Activated naive CD4-positive, alpha-beta T cell treated with anti-CD3 and anti-CD28 coated beads, Interleukin-2, amount 10 ng/mL, durations not matched to agents 7 days and 5 days (primary cell): ENCODE data around the gene APOC3.
"Not testable (repeated sequence)": the region's sequence is repeated elsewhere in the genome, so short reads cannot be mapped to it uniquely, and the experiment has no call there.

ENCODE experiments used
- CTCF ChIA-PET: fragments of 350-600 bp; sonication (Branson Sonifier 250); formaldehyde crosslinking; loops from one replicate; lab custom pipeline; 2021; ENCODE audit warnings: antibody characterized with exemption; lab: Charles Lee
- DNase-seq: peaks from one replicate; pipeline ENCODE4 v3.0.0-alpha.2; 2020
- H3K27ac Mint-ChIP-seq: one replicate; pipeline ENCODE4 v1.8.0; 2021; ENCODE audit warnings: mild to moderate bottlenecking, moderate library complexity, mixed read lengths
- H3K27me3 Mint-ChIP-seq: one replicate; pipeline ENCODE4 v1.8.0; 2021; ENCODE audit warnings: mild to moderate bottlenecking, mixed read lengths
- H3K36me3 Mint-ChIP-seq: one replicate; pipeline ENCODE4 v1.8.0; 2021; ENCODE audit warnings: mixed read lengths
- H3K4me1 Mint-ChIP-seq: one replicate; pipeline ENCODE4 v1.8.0; 2021; ENCODE audit warnings: mixed read lengths
- H3K4me3 Mint-ChIP-seq: one replicate; pipeline ENCODE4 v1.8.0; 2021; ENCODE audit warnings: mild to moderate bottlenecking, moderate library complexity, mixed read lengths
- H3K9me3 Mint-ChIP-seq: one replicate; pipeline ENCODE4 v1.8.0; 2021; ENCODE audit warnings: mixed read lengths

Gene APOC3

DNA sequence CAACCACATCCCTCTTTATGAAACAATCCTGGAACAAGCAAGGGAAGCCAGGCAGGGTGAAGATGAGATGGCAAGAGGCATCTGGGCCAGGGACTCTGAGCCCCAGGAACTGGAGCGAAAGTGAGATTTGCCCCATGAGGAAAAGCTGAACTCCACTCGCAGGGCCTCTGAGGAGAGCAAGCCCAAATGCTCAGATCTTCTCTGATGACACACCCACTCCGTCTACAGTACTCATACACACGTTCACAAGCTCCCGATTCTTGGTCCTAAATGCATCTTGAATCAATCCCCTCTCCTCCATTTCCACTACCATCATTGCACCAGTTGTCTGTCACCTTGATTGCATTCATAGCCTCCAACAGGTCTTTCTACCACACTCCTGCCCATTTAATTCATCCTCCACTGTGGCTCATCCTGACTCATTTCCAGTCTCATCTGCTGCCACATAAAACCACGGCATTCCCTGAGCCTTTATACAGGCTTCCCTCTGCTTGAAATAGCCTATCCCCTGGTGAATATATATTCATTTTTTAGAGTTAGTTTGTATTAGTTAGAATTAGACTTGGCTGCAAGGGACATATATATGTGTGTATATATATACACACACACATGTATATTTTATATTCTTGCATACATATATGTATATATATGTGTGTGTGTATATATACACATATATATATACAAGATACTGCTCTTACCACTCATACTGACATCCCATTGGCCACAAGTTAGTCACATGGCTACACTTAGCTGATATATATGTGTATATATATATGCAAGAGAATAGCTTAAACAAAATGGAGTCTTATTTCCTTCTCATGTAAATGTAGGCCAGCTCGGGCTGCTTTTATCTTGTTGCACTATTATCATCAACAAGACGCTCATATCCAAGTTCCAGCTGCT, 36.6 kb upstream of the APOC3 start:
- Mint-ChIP-seq H3K36me3 (no peaks in the 10 kb centered on the region), H3K27me3 (peaks cover 51% of the 10 kb centered on the region), H3K4me1 (peaks cover 13% of the 10 kb centered on the region), H3K9me3 (no peaks in the 10 kb centered on the region), H3K27ac (no peak overlapping the region), H3K4me3 (no peak overlapping the region)
- CTCF ChIA-PET, result interaction anchor here (0.6 to 5.0 kb wide), 10 partner anchors 9 to 433 kb away, joined by 3 to 53 read pairs (median 5); partner anchors contain the start of gene BUD13
- no peak for DNase-seq

DNA sequence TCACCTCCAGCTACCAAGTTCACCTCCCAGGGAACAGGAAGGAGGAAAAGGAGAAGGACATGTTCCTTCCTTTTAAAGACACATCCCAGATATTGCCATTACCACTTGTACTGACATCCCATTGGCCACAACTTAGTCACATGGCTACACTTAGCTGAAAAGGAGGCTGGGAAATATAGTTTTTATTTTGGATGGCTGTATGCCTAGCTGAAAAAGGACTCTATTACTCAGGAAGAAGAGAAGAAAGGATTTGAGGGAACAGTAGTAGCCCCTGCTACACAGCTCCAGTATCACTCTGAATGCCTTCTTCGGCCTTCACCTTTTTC, 36.0 kb upstream of the APOC3 start:
- CTCF ChIA-PET, result interaction anchor here (0.6 to 5.0 kb wide), 9 partner anchors 9 to 433 kb away, joined by 3 to 53 read pairs (median 3); no protein-coding TSS in a partner anchor
- DNase-seq, result no peak
- no peaks in the 10 kb centered on the region for H3K36me3 Mint-ChIP-seq
- H3K4me3 Mint-ChIP-seq, result no peak overlapping the region
- H3K27me3 Mint-ChIP-seq, result peaks cover 45% of the 10 kb centered on the region
- no peak overlapping the region for H3K27ac Mint-ChIP-seq
- H3K9me3 Mint-ChIP-seq, result no peaks in the 10 kb centered on the region
- H3K4me1 Mint-ChIP-seq, result peaks cover 7% of the 10 kb centered on the region

DNA sequence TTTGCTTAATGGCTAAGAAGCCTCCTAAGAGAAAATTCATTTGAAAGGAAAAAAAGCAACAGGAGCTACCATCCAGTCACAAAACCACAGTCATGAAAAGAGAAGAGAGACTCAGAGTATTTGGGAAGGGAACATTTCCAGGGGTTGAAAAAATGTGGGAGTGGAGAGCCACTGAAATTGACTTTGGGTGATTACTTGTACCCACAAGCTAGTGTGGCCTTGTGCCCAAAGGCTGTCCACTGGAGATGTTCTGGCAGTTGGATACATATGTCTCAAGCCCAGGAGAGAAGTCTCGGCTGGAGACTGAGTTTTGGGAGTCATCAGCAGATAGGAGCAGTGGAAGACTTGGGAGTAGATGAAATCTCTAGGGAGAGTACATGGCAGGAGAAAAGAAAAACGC, 34.9 kb upstream of the APOC3 start:
- no peak for DNase-seq
- Mint-ChIP-seq H3K9me3 (no peaks in the 10 kb centered on the region), H3K27me3 (peaks cover 38% of the 10 kb centered on the region), H3K27ac (no peak overlapping the region), H3K4me3 (no peak overlapping the region), H3K36me3 (no peaks in the 10 kb centered on the region), H3K4me1 (peaks cover 3% of the 10 kb centered on the region)
- CTCF ChIA-PET, result interaction anchor here (2.8 to 3.0 kb wide), 2 partner anchors 41 to 86 kb away, joined by 10 to 32 read pairs; no protein-coding TSS in a partner anchor

DNA sequence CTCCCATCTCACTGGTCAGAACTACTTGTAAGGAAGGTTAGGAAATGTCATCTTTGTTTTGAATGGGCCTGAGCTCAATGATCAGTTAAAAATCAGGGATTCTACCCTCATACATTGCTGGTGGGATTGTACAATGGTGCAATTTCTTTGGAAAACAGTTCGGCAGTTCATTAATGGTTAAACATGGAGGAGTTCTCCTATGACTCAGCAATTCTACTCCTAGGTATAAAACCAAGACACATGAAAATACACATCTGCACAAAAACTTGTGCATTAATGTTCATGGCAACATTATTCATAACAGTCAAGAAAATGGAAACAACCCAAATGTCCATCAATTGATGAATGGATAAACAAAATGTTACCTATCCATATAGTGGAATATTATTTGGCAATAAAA, 33.2 kb upstream of the APOC3 start:
- H3K4me3 Mint-ChIP-seq, result no peak overlapping the region
- CTCF ChIA-PET, result interaction anchor here (1.0 to 1.5 kb wide), 2 partner anchors 39 to 313 kb away, joined by 3 to 7 read pairs; no protein-coding TSS in a partner anchor
- H3K27me3 Mint-ChIP-seq, result peaks cover 37% of the 10 kb centered on the region

DNA sequence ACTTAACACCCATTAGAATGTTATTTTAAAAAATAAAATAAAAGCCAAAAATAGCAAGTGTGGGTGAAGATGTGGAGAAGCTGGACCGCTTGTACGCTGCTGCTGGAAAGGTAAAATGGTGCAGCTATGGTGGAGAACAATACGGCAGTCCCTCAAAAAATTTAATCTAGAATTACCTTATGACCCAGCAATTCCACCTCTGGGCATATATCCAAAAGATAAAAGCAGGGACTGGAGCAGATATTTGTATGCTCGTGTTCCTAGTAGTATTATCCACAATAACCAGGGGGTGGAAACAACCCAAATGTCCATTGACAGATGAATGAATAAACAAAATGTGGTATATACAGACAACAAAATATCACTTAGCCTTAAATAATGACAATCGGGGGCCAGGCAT, 31.9 kb upstream of the APOC3 start:
- Mint-ChIP-seq H3K9me3 (no peaks in the 10 kb centered on the region), H3K4me3 (no peak overlapping the region), H3K4me1 (no peaks in the 10 kb centered on the region), H3K36me3 (no peaks in the 10 kb centered on the region), H3K27me3 (peaks cover 41% of the 10 kb centered on the region), H3K27ac (no peak overlapping the region)
- CTCF ChIA-PET, result interaction anchor here (0.6 kb wide), 1 partner anchor 341 kb away, joined by 3 read pairs; no protein-coding TSS in a partner anchor
- no peak for DNase-seq

More for the DNA sequence above, 33.2 kb upstream of the APOC3 start:
- H3K27ac Mint-ChIP-seq, result no peak overlapping the region
- no peaks in the 10 kb centered on the region for H3K9me3 Mint-ChIP-seq
- no peaks in the 10 kb centered on the region for H3K36me3 Mint-ChIP-seq
- no peak for DNase-seq
- H3K4me1 Mint-ChIP-seq, result no peaks in the 10 kb centered on the region

DNA sequence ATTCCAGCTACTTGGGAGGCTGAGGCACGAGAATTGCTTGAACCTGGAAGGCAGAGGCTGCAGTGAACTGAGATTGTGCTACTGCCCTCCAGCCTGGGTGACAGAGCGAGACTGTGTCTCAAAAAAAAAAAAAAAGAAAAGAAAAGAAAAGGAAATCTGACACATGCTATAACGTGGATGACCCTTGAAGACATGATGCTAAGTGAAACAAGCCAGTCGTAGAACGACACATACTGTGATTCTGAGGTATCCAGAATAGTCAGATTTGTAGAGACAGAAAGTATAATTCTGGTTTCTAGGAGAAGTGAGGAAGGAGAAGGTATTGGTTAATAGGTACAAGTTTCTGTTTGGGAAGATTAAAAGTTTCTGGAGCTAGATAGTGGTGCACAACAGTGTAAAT, 31.3 kb upstream of the APOC3 start:
- Mint-ChIP-seq H3K27ac (no peak overlapping the region), H3K4me3 (no peak overlapping the region), H3K4me1 (no peaks in the 10 kb centered on the region), H3K27me3 (peaks cover 40% of the 10 kb centered on the region), H3K36me3 (no peaks in the 10 kb centered on the region), H3K9me3 (no peaks in the 10 kb centered on the region)
- DNase-seq, result no peak
- CTCF ChIA-PET, result interaction anchor here (0.6 to 1.9 kb wide), 2 partner anchors 37 to 340 kb away, joined by 3 to 4 read pairs; no protein-coding TSS in a partner anchor

DNA sequence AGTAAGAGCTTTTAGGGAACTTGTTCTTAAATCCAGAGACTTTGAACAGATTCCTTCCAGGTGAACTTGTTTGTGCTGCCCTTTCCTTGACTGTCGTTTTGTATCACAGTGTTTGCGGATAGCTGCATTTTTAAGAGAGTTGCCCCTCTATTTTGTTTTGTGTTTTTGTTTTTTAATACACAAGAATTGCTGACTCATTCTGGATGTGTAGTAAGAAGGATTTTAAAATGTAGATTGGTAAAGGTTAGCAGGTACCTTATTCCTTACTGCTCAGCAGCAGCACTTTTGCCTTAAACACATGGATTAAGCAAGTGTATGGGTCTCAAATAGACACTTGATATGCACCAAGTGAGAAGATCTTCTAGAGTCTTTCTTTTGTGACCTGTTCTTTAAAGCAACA, 29.1 kb upstream of the APOC3 start:
- no peak for DNase-seq
- no peaks in the 10 kb centered on the region for H3K4me1 Mint-ChIP-seq
- H3K4me3 Mint-ChIP-seq, result no peak overlapping the region
- H3K36me3 Mint-ChIP-seq, result no peaks in the 10 kb centered on the region
- H3K27me3 Mint-ChIP-seq, result peaks cover 51% of the 10 kb centered on the region
- H3K9me3 Mint-ChIP-seq, result no peaks in the 10 kb centered on the region
- CTCF ChIA-PET, result interaction anchor here (1.3 to 1.9 kb wide), 2 partner anchors 9 to 35 kb away, joined by 4 to 6 read pairs; partner anchors contain the start of gene APOA5
- no peak overlapping the region for H3K27ac Mint-ChIP-seq

DNA sequence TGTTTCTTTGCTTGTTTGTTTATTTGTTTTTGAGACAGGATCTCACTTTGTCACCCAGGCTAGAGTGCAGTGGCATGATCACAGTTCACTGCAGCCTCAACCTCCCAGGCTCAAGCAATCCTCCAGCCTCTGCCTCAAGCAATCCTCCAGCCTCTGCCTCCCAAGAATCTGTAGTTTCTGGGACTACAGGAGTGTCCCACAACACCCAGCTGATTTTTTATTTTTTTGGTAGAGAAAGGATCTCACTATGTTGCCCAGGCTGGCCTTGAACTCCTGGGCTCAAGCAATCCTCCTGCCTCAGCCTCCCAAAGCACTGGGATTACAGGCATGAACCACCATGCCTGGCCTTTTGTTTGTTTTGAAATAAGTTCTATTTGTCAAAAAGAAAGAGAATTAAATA, 28.0 kb upstream of the APOC3 start:
- not testable (repeated sequence) for H3K9me3 Mint-ChIP-seq, H3K4me3 Mint-ChIP-seq
- CTCF ChIA-PET, result interaction anchor here (0.8 kb wide), 1 partner anchor 34 kb away, joined by 3 read pairs; no protein-coding TSS in a partner anchor

DNA sequence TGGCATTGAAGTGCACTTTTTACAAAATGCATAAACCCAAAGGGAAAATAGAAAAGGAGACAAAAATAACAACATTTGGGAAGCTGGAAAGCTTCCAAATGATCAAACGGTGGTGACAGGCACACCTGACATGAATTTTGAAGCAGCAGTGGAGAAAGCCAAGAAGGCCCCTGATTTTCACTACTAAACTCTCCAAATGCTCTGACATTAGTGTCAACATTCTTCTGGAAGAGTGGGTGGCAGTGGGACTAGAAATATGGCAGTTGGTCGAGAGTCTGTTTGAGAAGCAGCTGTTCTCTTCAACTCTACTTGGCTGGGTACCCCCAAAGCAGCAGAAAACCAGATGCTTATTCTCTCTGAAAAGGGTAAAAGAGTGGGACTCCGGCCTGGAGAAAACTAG, 25.7 kb upstream of the APOC3 start:
- H3K4me1 Mint-ChIP-seq, result no peaks in the 10 kb centered on the region
- no peaks in the 10 kb centered on the region for H3K9me3 Mint-ChIP-seq
- no peak overlapping the region for H3K27ac Mint-ChIP-seq
- DNase-seq, result no peak
- no peaks in the 10 kb centered on the region for H3K36me3 Mint-ChIP-seq
- peaks cover 54% of the 10 kb centered on the region for H3K27me3 Mint-ChIP-seq
- no peak overlapping the region for H3K4me3 Mint-ChIP-seq
- CTCF ChIA-PET, result interaction anchor here (1.2 kb wide), 1 partner anchor 12 kb away, joined by 5 read pairs; the partner anchor contains the start of gene APOA5

More for the DNA sequence above, 28.0 kb upstream of the APOC3 start:
- DNase-seq, H3K36me3 Mint-ChIP-seq, H3K4me1 Mint-ChIP-seq, H3K27ac Mint-ChIP-seq: not testable (repeated sequence)
- H3K27me3 Mint-ChIP-seq, result peaks cover 53% of the 10 kb centered on the region

DNA sequence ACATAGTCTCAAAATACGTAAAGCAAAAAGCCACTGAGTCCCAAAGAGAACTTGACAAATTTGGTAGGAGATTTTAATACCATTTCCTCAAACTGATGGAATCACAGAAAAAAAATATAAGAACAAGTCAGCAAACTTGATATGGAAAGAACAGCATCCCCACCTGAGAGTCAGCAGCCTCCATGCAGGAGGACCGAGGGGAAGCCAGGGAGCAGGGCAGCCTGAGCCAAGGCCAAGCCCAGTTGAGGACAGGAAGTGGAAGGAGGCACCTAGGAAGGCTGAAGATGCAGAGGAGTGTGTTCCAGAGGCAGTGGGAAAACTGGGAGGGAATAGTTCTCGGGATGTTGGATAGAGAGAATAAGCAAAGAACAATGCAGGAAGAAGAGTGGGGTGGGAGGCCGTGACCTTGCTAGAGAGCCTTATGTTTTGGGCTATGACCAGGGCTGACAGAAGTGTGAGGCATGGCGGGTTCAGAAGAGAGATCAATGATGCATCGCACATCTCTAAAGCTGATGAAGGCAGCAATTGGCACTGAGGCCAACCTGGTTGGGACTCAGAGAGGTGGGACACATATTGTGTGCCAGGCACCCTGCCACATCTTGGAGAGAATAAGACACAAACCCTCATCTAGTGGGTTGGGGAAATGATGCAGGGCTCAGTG, 22.0 kb upstream of the APOC3 start:
- H3K9me3 Mint-ChIP-seq, result no peaks in the 10 kb centered on the region
- no peak overlapping the region for H3K27ac Mint-ChIP-seq
- no peak for DNase-seq
- CTCF ChIA-PET, result interaction anchor here (1.0 kb wide), 1 partner anchor 16 kb away, joined by 3 read pairs; the partner anchor contains the start of gene APOA5
- H3K4me3 Mint-ChIP-seq, result no peak overlapping the region
- H3K4me1 Mint-ChIP-seq, result no peaks in the 10 kb centered on the region
- H3K27me3 Mint-ChIP-seq, result peaks cover 45% of the 10 kb centered on the region
- H3K36me3 Mint-ChIP-seq, result no peaks in the 10 kb centered on the region

DNA sequence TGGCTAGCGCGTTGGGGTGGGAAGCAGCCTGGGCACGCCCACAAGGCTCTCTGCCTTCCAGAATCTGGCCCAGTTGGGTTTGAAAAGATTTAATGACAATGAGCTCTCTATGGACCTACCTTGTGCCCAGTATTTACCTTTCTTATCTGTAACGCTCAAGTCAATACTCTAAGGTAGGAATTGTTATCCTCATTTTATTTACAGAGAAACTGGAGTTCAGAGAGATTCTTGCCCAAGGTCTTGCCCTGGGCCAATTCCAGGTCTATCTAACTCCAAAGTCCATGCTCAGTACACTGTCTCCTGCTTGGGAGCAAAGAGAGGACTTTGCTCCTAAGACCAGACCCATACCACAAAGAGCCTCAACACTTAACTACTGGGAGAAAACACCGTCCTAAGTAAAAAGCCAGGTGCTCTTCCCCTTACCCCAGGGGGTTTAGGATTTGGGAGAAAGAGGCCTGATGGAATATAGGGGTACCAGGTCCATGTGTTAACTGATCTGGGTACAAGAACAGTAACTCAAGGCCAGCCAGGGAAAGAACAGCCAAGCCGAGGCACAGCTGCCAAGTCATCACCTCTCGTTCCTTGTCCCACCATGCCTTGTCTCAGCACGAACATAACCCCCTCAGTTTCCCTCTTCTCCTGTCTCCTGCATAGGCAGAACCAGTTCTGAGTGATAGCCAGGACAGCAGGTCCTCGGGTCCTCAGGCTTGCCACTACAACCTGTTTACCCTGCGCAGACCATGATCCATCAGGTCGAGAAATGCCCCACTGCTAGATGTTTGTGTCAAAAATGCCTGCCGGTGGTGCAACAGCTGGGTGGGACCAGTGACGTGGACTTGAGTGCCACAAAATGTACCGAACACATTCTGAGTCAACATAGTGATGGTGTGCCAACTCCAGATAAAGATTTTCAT, 21.2 kb upstream of the APOC3 start:
- DNase-seq, result no peak
- Mint-ChIP-seq H3K27ac (no peak overlapping the region), H3K27me3 (peaks cover 43% of the 10 kb centered on the region), H3K36me3 (no peaks in the 10 kb centered on the region), H3K9me3 (no peaks in the 10 kb centered on the region), H3K4me3 (no peak overlapping the region), H3K4me1 (no peaks in the 10 kb centered on the region)
- CTCF ChIA-PET, result no interaction called here

DNA sequence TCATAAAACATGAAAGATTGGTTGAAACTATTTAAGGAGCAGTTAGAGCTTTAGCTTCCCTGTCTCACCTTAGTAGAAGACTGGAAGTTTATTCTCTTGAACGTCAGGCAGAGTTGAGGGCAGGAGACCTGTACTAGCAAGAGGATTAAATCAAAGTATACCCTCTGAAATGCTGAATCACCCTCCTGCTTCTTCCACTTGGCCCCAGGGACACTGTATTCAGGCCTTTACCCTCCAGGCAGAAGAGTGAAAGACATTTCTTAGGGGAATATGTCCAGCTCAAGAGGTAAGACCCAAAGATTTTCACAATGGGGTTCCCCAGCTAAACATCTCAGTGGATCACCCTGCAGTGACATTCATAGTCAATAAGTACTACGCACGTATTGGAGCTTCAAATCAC, 18.5 kb upstream of the APOC3 start:
- CTCF ChIA-PET, result interaction anchor here (1.8 kb wide), 1 partner anchor 25 kb away, joined by 7 read pairs; no protein-coding TSS in a partner anchor
- no peak for DNase-seq
- Mint-ChIP-seq H3K36me3 (no peaks in the 10 kb centered on the region), H3K27me3 (peaks cover 32% of the 10 kb centered on the region), H3K4me3 (no peak overlapping the region), H3K27ac (no peak overlapping the region), H3K9me3 (no peaks in the 10 kb centered on the region), H3K4me1 (no peaks in the 10 kb centered on the region)

DNA sequence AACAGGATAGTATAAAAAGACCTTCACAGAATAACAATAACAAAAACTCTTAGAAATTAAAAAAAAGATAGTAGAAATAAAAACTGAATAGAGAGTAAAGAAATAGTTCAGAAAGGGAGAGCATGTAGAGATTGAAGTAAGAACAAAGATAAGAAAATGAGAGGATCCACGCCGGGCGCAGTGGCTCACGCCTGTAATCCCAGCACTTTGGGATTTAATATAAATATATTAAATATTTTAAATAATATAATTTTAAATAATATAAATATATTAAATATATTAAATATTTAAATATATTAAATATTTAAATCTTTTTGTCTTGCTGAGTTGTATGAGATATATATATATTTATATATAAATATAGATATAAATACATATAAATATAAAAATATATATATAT, 17.6 kb upstream of the APOC3 start:
- H3K4me3 Mint-ChIP-seq, result no peak overlapping the region
- H3K27ac Mint-ChIP-seq, result no peak overlapping the region
- H3K9me3 Mint-ChIP-seq, result no peaks in the 10 kb centered on the region
- CTCF ChIA-PET, result interaction anchor here (1.2 kb wide), 1 partner anchor 68 kb away, joined by 4 read pairs; no protein-coding TSS in a partner anchor
- H3K4me1 Mint-ChIP-seq, result no peaks in the 10 kb centered on the region
- no peaks in the 10 kb centered on the region for H3K36me3 Mint-ChIP-seq
- peaks cover 32% of the 10 kb centered on the region for H3K27me3 Mint-ChIP-seq
- no peak for DNase-seq
